Measurements from ENCODE around the gene STEAP4.
"Not testable (repeated sequence)": the region's sequence is repeated elsewhere in the genome, so short reads cannot be mapped to it uniquely, and the experiment has no call there.

STEAP4 gene

DNA sequence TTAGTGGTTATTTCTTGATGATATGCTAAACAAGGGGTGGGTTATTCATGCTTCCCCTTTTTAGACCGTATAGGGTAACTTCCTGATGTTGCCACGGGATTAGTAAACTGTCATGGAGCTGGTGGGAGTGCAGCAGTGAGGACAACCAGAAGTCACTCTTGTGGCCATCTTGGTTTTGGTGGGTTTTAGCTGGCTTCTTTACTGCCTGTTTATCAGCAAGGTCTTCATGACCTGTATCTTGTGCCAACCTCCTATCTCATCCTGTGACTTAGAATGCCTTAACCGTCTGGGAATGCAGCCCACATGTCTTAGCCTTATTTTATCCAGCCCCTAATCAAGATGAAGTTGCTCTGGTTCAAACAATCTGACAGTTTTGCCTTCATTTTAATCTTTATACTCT is 41.7 kb downstream of the STEAP4 start:
- not testable (repeated sequence) for DNase-seq

DNA sequence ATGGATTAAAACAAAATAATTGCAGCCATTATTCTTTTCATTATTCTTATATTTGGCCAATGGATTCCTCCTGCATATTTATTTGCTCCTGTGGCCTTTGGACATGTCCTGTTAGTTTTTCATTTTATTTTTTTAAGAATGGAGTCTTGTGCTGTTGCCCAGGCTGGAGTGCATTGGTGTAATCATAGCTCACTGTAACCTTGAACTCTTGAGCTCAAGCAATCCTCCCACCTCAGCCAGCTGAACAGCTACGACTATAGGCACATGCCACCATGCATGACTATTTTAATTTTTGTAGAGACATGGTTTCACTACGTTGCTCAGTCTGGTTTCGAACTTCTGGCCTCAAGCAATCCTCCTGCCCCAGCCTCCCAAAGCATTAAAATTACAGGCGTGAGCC is 44.1 kb downstream of the STEAP4 start:
- no peak for DNase-seq

GRCh38 chr7:88260719-88261118 is 46.0 kb downstream of the STEAP4 start:
- no peak for DNase-seq

- DNase-seq: no peak
Measured at GRCh38 chr7:88259656-88260380, 46.9 kb downstream of the STEAP4 start.

DNA sequence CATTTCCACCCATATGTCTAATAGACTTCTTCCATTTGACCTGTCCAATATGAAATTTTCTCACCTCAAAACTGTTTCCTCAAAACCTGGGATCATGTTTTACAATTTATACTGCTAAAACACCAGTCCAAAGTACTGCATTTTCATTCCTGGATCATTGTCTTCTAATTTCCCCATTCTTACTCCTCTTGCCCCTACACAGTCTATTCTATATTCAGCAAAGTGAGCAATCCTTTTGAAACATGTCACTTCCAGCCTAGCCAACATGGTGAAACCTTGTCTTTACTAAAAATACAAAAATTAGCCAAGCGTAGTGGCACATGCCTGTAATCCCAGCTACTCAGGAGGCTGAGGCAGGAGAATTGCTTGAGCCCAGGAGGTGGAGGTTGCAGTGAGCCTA is 48.4 kb downstream of the STEAP4 start:
- not testable (repeated sequence) for DNase-seq

GRCh38 chr7:88256906-88257305 is 49.8 kb downstream of the STEAP4 start:
- DNase-seq: no peak

DNA sequence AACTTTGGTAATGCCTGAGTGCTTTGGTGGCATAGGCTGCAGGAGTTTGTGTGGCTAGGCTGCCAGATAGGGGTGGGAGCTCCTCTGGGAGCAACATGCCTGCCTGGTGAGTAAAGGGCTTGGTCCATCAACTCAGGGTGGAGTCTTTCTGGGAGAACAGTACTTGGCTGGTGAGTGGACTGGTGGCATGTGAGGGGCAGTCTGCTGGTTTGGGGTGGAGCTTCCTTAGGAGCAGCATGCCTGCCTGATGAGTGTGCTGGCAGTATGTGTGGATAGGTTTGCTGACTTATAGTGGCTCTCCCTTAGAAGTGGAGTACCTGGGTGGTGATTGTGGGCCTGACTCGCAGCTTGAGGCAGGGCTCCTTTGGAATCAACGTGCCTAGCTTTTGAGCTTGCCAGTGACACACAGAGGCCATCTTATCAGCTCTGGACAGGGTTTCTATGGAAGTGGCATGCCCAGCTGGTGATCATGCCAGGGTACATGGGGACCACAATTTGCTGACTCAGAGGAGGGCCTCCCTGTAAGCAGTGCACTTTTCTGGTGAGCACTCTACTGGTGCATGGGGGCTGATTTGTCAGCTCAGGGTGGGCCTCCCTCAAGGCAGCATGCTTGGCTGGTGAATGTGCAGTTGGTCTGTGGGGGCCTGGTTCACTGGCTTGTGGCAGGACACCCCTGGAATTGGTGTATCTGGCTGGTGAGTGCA is 51.8 kb downstream of the STEAP4 start:
- no peak for DNase-seq

- DNase-seq: no peak
Measured at GRCh38 chr7:88253640-88254039, 53.1 kb downstream of the STEAP4 start.

DNA sequence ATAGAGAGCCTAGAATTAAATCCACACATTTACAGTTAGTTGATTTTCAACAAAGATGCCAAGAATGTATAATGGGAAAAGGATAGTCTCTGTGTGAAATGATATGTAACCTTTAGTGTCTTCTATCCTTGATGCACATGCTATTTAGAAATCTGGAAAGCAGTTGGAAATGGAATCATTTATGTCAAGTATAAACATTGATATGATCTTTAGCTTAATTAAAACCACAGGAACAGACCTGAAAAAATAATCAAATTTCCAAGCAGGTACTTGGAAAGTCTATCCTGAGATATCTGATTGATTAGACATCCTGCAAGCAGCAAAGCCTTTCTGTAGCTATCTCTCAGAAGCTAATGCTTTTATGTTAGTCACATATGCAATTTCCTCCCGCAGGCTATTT is 62.4 kb downstream of the STEAP4 start:
- no peak for DNase-seq

GRCh38 chr7:88243345-88243909 is 63.3 kb downstream of the STEAP4 start:
- peak; percentile 47 to 48 for DNase-seq

GRCh38 chr7:88239852-88240251 is 66.8 kb downstream of the STEAP4 start:
- no peak for DNase-seq

GRCh38 chr7:88233828-88234227 is 72.9 kb downstream of the STEAP4 start:
- no peak for DNase-seq

DNA sequence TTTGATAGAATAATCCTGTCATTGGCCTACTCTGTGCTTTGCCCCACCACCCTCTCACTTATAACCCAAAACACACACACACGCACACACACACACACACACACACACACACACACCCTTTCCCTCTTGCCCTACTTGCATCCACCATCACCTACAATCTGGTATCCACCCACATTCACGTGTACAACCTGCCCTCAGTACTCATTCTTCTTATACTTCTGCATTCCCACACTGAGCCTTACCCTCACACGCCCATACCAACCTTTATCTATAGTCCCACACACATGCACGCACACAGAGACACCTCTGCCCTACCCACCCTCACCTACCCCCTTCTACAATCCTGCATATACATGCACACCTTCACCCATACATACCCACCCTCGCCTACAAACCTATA is 76.0 kb downstream of the STEAP4 start:
- DNase-seq: no peak

GRCh38 chr7:88229302-88229995 is 77.2 kb downstream of the STEAP4 start:
- DNase-seq: no peak

DNA sequence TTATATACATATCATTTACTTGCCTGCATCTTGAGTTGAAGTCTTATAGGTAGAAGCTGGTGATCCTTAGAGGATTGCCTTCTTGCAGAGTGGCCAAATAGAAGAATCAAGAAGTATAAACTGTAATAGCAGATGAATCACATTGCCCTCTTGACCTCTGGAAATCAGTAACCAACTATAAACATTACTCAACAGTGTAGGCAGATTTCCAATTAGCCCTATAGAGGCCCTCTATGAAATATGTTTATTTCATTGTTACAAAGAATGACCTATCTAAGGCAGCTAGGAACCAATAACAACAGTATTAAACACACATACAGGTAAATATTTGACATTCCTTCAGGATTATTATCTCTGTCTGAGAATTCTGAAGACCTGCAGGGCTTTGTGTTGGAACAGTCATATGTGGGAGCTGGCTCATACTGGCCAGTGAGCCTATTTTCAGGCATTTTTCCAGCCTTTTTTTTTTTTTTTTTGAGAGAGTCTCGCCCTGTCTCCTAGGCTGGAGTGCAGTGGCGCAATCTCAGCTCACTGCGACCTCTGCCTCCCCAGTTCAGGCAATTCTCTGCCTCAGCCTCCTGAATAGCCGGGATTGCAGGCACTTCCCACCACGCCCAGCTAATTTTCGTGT is 79.7 kb downstream of the STEAP4 start:
- DNase-seq: no peak

DNA sequence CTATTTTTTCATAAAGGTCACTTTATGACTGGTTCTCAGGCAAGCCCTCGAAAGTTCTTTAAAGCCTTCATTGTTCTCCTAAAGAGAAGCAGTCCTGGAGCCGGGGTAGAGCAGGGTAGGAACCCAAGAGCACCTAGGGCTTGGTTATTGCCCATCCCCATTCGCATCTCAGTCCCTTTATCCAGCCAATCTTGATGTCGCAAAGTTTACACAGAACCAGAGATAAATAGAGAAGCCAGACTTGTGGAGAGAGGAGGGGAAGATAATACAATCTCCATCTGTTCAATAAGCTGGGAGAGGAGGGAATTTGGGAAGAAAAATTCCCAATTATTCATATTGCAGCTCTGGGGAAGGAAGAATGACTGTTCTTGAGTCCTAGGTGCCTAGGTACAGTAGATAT is 80.5 kb downstream of the STEAP4 start:
- no peak for DNase-seq

DNA sequence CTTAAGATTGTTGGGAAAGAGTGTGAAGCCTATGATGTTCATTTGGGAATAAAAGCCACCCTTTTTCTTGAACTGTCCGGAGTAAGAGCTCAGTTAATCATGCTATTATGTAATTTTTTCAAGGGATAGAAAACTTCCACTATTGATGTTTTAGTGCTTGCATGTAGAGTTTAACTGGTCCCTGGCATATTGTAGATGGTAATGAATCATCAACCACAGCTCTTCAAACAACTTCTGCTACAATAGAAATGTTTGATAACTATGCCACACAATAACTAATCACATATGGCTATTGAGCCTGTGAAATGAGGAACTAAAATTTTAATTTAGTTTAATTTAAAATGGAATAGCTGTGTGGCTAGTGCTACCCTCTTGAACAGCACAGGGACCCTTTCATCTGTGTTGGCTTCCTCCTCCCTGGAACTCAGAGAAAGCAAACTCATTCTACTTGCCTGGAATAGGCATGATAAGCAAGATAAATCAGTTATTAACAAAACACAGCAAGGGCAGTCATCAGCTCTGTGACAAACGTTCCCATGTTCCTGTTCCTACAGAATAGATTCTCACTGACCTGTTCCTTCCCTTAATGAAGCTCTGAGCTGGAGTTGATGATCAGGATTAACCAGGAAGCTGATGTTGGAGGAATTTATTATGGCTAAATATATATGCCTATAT is 82.0 kb downstream of the STEAP4 start:
- no peak for DNase-seq

DNA sequence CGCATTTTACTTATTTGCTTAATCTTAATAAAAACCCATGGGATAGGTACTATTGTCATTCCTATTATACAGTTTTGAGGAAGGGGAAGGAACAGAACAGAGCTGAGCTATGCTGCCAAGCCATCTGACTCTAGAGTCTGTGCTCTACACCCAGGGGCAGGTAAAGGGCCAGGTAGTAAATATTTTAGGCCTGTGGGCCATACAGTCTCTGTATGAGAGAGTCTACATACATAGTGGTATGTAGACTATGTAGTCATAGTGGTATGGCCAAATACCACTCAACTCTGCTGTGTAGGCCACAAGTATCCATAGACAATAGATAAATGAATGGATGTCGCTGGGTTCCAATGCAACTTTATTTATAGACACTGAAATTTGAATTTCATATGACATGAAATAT is 83.4 kb downstream of the STEAP4 start:
- DNase-seq: no peak

All from SHP77 (cell line).